Panc1 (cell line): ENCODE measurements around the gene MAPKAP1. TPM values are rescaled to one million over a fixed set of nuclear protein-coding genes. Genes with fewer than 3 reads are reported as not detected.

ENCODE experiments used
- ATAC-seq: fragments of 200-7000 bp; cut with Tn5 transposase; 2 replicates; pipeline ENCODE4 v1.9.1; 2020; ENCODE audit warnings: mild to moderate bottlenecking, moderate library complexity
- BruUV-seq: library from RNA; stranded (reverse); fragments of 400-500 nt; replicated peaks from 2 replicates; lab custom pipeline; 2021; lab: Mats Ljungman, UMichigan
- CTCF ChIA-PET: fragments of 300-600 bp; sonication (Branson Sonifier 250); formaldehyde crosslinking; loops from one replicate; lab custom pipeline; 2022; ENCODE audit warnings: antibody characterized with exemption; lab: Charles Lee
- POLR2A ChIA-PET: fragments of 300-600 bp; sonication (Branson Sonifier 250); formaldehyde crosslinking; loops from one replicate; lab custom pipeline; 2022; ENCODE audit warnings: antibody characterized with exemption; lab: Charles Lee
- DNase-seq: peaks from one replicate; pipeline ENCODE4 v3.0.0-alpha.2; 2010; ENCODE audit warnings: low read depth, low spot score
- H3K27ac ChIP-seq: 2 replicates; pipeline ENCODE4 v1.5.1; 2011; ENCODE audit warnings: mild to moderate bottlenecking, low read length, inconsistent platforms
- H3K27me3 ChIP-seq: fragments of 200-500 bp; sonication (Bioruptor generic); 2 replicates; pipeline ENCODE4 v1.6.0; 2014; ENCODE audit warnings: low read length, inconsistent platforms; ENCODE audit not compliant: control insufficient read depth, insufficient read depth
- H3K36me3 ChIP-seq: fragments of 200-500 bp; sonication (Bioruptor generic); 2 replicates; pipeline ENCODE4 v1.5.1; 2014; ENCODE audit warnings: inconsistent platforms, mild to moderate bottlenecking, low read length, moderate library complexity; ENCODE audit not compliant: control insufficient read depth, insufficient read depth
- H3K4me1 ChIP-seq: 2 replicates; pipeline ENCODE4 v1.5.1; 2011; ENCODE audit warnings: inconsistent platforms, mild to moderate bottlenecking, low read length, moderate library complexity; ENCODE audit not compliant: control insufficient read depth, insufficient read depth
- H3K4me3 ChIP-seq, 2 experiments: 2 replicates each; pipeline ENCODE4 v1.5.1; 2011 to 2012; ENCODE audit warnings: low read depth in 2 of 2, low read length in 2 of 2, mild to moderate bottlenecking in 2 of 2, inconsistent platforms in 1 of 2, moderate library complexity in 1 of 2
- H3K9me3 ChIP-seq: fragments of 200-500 bp; sonication (Bioruptor generic); 2 replicates; pipeline ENCODE4 v1.5.1; 2014; ENCODE audit warnings: low read depth, mild to moderate bottlenecking, inconsistent platforms, low read length, moderate library complexity; ENCODE audit not compliant: control insufficient read depth, insufficient read depth
- CTCF ChIP-seq: fragments of 450-650 bp; IDR thresholded peaks from 2 replicates; pipeline ENCODE4 v1.5.1; 2017; ENCODE audit warnings: mild to moderate bottlenecking
- POLR2AphosphoS5 ChIP-seq: IDR thresholded peaks from 2 replicates; pipeline ENCODE4 v1.6.1; 2012; ENCODE audit warnings: mild to moderate bottlenecking, low read depth, low read length, moderate library complexity
- REST ChIP-seq, 2 experiments: IDR thresholded peaks; 2 replicates each; pipeline ENCODE4 v1.6.1; 2011 to 2012; ENCODE audit warnings: low read depth in 2 of 2, control low read depth in 1 of 2, low read length in 1 of 2, mild to moderate bottlenecking in 1 of 2, moderate library complexity in 1 of 2; ENCODE audit not compliant: insufficient read depth in 1 of 2
- SIN3A ChIP-seq: IDR thresholded peaks from 2 replicates; pipeline ENCODE4 v1.6.1; 2012; ENCODE audit warnings: low read depth, mild to moderate bottlenecking, low read length, moderate library complexity, borderline replicate concordance; ENCODE audit not compliant: insufficient read depth
- TCF7L2 ChIP-seq: IDR thresholded peaks from 2 replicates; pipeline ENCODE4 v1.6.1; 2011; ENCODE audit warnings: mild to moderate bottlenecking, low read depth, low read length, inconsistent platforms
- in situ Hi-C: cut with HindIII; loops from 2 replicates; pipeline ENCODE4 v1.10.0; 2016; ENCODE audit warnings: low sequenced_read_pairs, low pct_unique_long_range_greater_than_20kb
- intact Hi-C: fragments of 100-400 bp; cut with micrococcal nuclease; formaldehyde crosslinking; loops from one replicate; pipeline ENCODE4 v1.10.0; 2022; ENCODE audit not compliant: unreplicated experiment
- total RNA-seq: library from RNA; stranded (reverse); gene quantifications from one replicate; pipeline ENCODE4 v1.2.1, GENCODE V29; 2021; ENCODE audit not compliant: unreplicated experiment

MAPKAP1 gene
- total RNA-seq, 1 experiment from 2014 or later, result 72.7 TPM

GRCh38 chr9:125487842-125488241 is 219.2 kb downstream of the MAPKAP1 start:
- no peak for ATAC-seq
- no peak overlapping the region for H3K27ac ChIP-seq
- ChIA-PET CTCF (no interaction called here), POLR2A (interaction anchor here (0.7 kb wide), 1 partner anchor 747 kb away, joined by 7 read pairs; no protein-coding TSS in a partner anchor)
- H3K9me3 ChIP-seq, result no peaks in the 10 kb centered on the region
- no peak for TF ChIP-seq REST (IDR thresholded peaks at IDR 0.05; ENCODE audit: insufficient read depth in 1 of 2, low read depth in 2 of 2, low read length in 1 of 2)
- no peak for TF ChIP-seq CTCF
- no peak for TF ChIP-seq SIN3A
- no peak for TF ChIP-seq POLR2AphosphoS5
- no peak for TF ChIP-seq TCF7L2
- no peak overlapping the region for H3K4me3 ChIP-seq
- no peak for DNase-seq
- in situ Hi-C loops, result no loop called here
- H3K27me3 ChIP-seq, result no peaks in the 10 kb centered on the region
- H3K4me1 ChIP-seq, result no peaks in the 10 kb centered on the region
- intact Hi-C loops, result no loop called here
- no peaks in the 10 kb centered on the region for H3K36me3 ChIP-seq
- BruUV-seq, result no TSS peak

- Histone ChIP-seq H3K4me3 (no peak overlapping the region), H3K9me3 (no peaks in the 10 kb centered on the region), H3K4me1 (no peaks in the 10 kb centered on the region), H3K27ac (no peak overlapping the region), H3K36me3 (no peaks in the 10 kb centered on the region), H3K27me3 (no peaks in the 10 kb centered on the region)
- BruUV-seq, result no TSS peak
- ATAC-seq, result no peak
- intact Hi-C loops, result no loop called here
- DNase-seq, result no peak
- no peak for TF ChIP-seq CTCF
- TF ChIP-seq SIN3A, result no peak
- ChIA-PET POLR2A (interaction anchor here (0.5 to 0.7 kb wide), 2 partner anchors 52 to 1006 kb away, joined by 3 to 5 read pairs; no protein-coding TSS in a partner anchor), CTCF (no interaction called here)
- in situ Hi-C loops, result no loop called here
Observed at GRCh38 chr9:125486576-125486975, 220.4 kb downstream of the MAPKAP1 start.

- intact Hi-C loops (no loop called here), in situ Hi-C loops (no loop called here)
- no peak for DNase-seq
- Histone ChIP-seq H3K36me3 (no peaks in the 10 kb centered on the region), H3K27ac (no peak overlapping the region), H3K4me1 (no peaks in the 10 kb centered on the region), H3K4me3 (no peak overlapping the region), H3K27me3 (no peaks in the 10 kb centered on the region), H3K9me3 (no peaks in the 10 kb centered on the region)
- POLR2A ChIA-PET, result no interaction called here
- CTCF ChIA-PET, result no interaction called here
- BruUV-seq, result no TSS peak
- no peak for ATAC-seq
- TF ChIP-seq CTCF (no peak), TCF7L2 (no peak), SIN3A (no peak), REST (IDR thresholded peaks at IDR 0.05; ENCODE audit: insufficient read depth in 1 of 2, low read depth in 2 of 2, low read length in 1 of 2) (no peak), POLR2AphosphoS5 (no peak)
Observed at GRCh38 chr9:125486152-125486508, 220.9 kb downstream of the MAPKAP1 start.
